SU-DHL-6 (cell line): ENCODE data around the gene VAMP3.

Source experiments
- CTCF ChIP-seq: fragments of 200-600 bp; sonication (generic); IDR thresholded peaks from one replicate; pipeline ENCODE4 v1.5.1; 2017; ENCODE audit warnings: antibody characterized with exemption, mild to moderate bottlenecking, low read length, moderate library complexity; ENCODE audit not compliant: insufficient read depth, poor library complexity, severe bottlenecking
- EZH2phosphoT487 ChIP-seq: fragments of 200-600 bp; sonication (generic), shearing (Covaris generic); conservative IDR thresholded peaks from 2 replicates; pipeline ENCODE4 v1.6.1; 2018; ENCODE audit warnings: mild to moderate bottlenecking, antibody characterized with exemption, low read length, moderate library complexity, mixed read lengths

DNA sequence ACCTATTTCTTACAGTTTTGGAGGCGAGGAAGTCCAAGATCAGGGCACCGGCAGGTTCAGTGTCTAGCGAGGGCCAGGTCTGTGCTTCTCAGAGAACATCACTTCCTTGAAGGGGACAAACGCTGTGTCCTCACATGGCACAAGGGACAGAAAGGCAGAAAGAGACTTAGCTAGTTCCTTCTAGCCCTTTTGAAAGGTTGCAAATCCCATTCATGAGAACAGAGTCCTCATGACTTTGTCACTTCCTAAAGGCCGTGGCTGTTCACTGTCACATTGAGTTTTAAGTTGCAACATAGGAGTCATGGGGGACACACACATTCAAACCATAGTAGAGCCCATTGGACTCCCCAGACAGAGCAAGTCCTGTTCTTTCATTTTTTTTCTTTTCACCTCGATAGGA is 40.4 kb downstream of the VAMP3 start:
- TF ChIP-seq CTCF (no peak), EZH2phosphoT487 (no peak)
